Mesenteric fat pad (tissue), 1 donor: Measurements from ENCODE around the gene ELL. TPM values are rescaled to one million over a fixed set of nuclear protein-coding genes. Genes with fewer than 3 reads are reported as not detected.
"Not testable (repeated sequence)": the region's sequence is repeated elsewhere in the genome, so short reads cannot be mapped to it uniquely, and the experiment has no call there.

Source experiments
- DNase-seq: peaks from one replicate; pipeline ENCODE4 v3.0.0-alpha.2; 2020; ENCODE audit warnings: low spot score
- total RNA-seq: library from RNA; stranded (reverse); fragmentation: NEBNext Ultra II Directional; extraction: Animal tissue kit (Norgen Biotek cat#: 25700); gene quantifications from one replicate; pipeline ENCODE4 v1.2.1, GENCODE V29; 2021
- donor health status: DM: yes; HTN: yes; CAD: no.

ELL gene
- total RNA-seq, 1 donor from 2014 or later, result 38.4 TPM

- DNase-seq, result not testable (repeated sequence)
These were observed 119.2 kb downstream of the ELL start for GRCh38 chr19:18402455-18403248.

- DNase-seq, result no peak
These were observed 120.2 kb downstream of the ELL start for GRCh38 chr19:18401580-18402112.

GRCh38 chr19:18399008-18399407, 122.9 kb downstream of the ELL start:
- DNase-seq, result no peak

GRCh38 chr19:18397242-18398202, 124.3 kb downstream of the ELL start, which contains the start of gene LRRC25:
Gene LRRC25 (minus strand): TSS chr19:18397622. CDS start chr19:18396963, 659 bp downstream.
- DNase-seq, result no peak

- DNase-seq, result no peak
These were observed 125.2 kb downstream of the ELL start for GRCh38 chr19:18396471-18397241.

GRCh38 chr19:18393836-18394235, 128.0 kb downstream of the ELL start:
- DNase-seq, result no peak

GRCh38 chr19:18392926-18393325, 128.9 kb downstream of the ELL start:
- DNase-seq, result no peak

Other genes with a start within 250 kb of the ELL start
- 2.8 TPM for gene IQCN, start 247.6 kb downstream of the ELL start, total RNA-seq
- gene JUND, start 240.4 kb downstream of the ELL start, total RNA-seq, result 320 TPM
- 68.4 TPM for gene LSM4, start 199.0 kb downstream of the ELL start, total RNA-seq
- 48.7 TPM for gene PGPEP1, start 181.5 kb downstream of the ELL start, total RNA-seq
- gene GDF15, start 135.9 kb downstream of the ELL start, total RNA-seq, result 5.9 TPM
- gene LRRC25, start 124.4 kb downstream of the ELL start, total RNA-seq, result 19.3 TPM
- 63.3 TPM for gene SSBP4, start 102.7 kb downstream of the ELL start, total RNA-seq
- 18.3 TPM for gene ISYNA1, start 83.9 kb downstream of the ELL start, total RNA-seq
- 176 TPM for gene FKBP8, start 21.5 kb upstream of the ELL start, total RNA-seq
- 90.9 TPM for gene KXD1, start 35.8 kb upstream of the ELL start, total RNA-seq
- 959 TPM for gene UBA52, start 49.8 kb upstream of the ELL start, total RNA-seq
- gene REX1BD, start 66.7 kb upstream of the ELL start, total RNA-seq, result 52.7 TPM
- gene CRLF1, start 84.7 kb upstream of the ELL start, total RNA-seq, result 30.7 TPM
- gene TMEM59L, start 90.8 kb upstream of the ELL start, total RNA-seq, result 2.0 TPM
- 17.1 TPM for gene KLHL26, start 115.0 kb upstream of the ELL start, total RNA-seq
- gene CRTC1, start 161.6 kb upstream of the ELL start, total RNA-seq, result 13.9 TPM